Measurements from ENCODE around the gene SAE1. TPM values are rescaled to one million over a fixed set of nuclear protein-coding genes. Genes with fewer than 3 reads are reported as not detected.
"Not testable (repeated sequence)": the region's sequence is repeated elsewhere in the genome, so short reads cannot be mapped to it uniquely, and the experiment has no call there.

SAE1 gene
- total RNA-seq, 2 experiments from 2014 or later, result 154 to 157 TPM

DNA sequence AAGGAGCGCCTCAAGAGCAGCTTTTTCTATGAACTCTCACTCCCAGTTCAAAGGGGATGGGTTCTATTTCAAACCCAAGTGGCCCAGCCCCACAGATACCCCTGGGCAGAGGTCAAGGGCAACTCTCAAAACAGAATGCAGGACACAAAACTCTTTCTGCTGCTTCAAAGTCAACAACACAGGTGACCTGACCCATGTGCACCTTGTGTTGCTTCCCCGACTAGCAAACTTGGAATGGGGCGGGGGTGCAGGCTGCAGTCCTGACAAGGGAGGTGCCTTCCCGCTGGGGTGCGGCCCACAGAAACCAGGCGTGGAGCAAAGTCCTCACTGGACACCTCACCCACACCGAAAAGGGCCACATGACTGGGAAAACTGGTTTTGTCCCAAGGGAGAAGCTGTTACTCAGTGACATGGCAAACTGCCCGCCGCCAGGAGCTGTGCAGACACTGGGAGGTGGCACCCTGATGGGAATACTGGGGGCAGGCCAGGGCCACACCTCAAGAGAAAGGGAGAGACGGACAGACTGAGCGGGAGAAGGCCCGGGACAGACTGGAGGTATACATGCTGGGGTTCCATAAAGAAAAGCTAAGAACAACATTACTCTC is 34.4 kb upstream of the SAE1 start:
- no peaks in the 10 kb centered on the region for H3K27me3 Mint-ChIP-seq
- H3K9me3 Mint-ChIP-seq, result no peaks in the 10 kb centered on the region
- intact Hi-C loops (cut with micrococcal nuclease), result no loop called here
- H3K27ac Mint-ChIP-seq, result peak overlapping the region; percentile 98
- POLR2A ChIA-PET, result interaction anchor here (0.9 to 9.1 kb wide), 2 partner anchors 14 to 20 kb away, joined by 4 to 205 read pairs; partner anchors contain the start of gene ZC3H4
- H3K4me1 Mint-ChIP-seq (ENCODE audit: low read depth), result peaks cover 66% of the 10 kb centered on the region
- no peak overlapping the region for H3K4me3 Mint-ChIP-seq
- CTCF ChIA-PET, result interaction anchor here (0.7 to 3.7 kb wide), 11 partner anchors 8 to 312 kb away, joined by 3 to 26 read pairs (median 3); partner anchors contain the start of gene ZC3H4
- H3K36me3 Mint-ChIP-seq, result peaks cover 28% of the 10 kb centered on the region
- no peak for DNase-seq

DNA sequence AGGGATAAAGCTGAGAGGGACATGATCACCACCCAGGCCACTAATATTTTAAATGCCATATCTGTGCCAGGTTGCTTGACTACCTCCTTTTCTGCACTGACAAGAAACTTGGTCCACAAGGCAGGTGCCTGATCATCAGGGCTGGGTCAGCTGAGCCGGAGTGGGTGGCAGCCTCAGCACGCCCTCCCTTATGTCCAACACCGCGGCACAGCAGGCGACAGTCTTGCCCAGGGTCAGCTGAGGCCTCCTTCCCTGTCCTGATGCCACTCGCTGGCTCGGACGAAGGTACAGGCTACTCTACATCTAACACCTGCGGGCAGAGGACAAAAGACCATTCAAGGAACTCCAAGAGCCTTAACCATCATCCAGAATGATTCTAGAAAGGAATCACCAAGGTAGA is 33.9 kb upstream of the SAE1 start:
- no peaks in the 10 kb centered on the region for H3K27me3 Mint-ChIP-seq
- H3K36me3 Mint-ChIP-seq, result peaks cover 28% of the 10 kb centered on the region
- no peaks in the 10 kb centered on the region for H3K9me3 Mint-ChIP-seq
- peak overlapping the region; percentile 98 for H3K27ac Mint-ChIP-seq
- intact Hi-C loops (cut with micrococcal nuclease), result no loop called here
- ChIA-PET POLR2A (interaction anchor here (9.1 kb wide), 1 partner anchor 13 kb away, joined by 205 read pairs; the partner anchor contains the start of gene ZC3H4), CTCF (interaction anchor here (1.0 to 2.4 kb wide), 4 partner anchors 11 to 147 kb away, joined by 3 to 9 read pairs (median 4); no protein-coding TSS in a partner anchor)
- peaks cover 66% of the 10 kb centered on the region for H3K4me1 Mint-ChIP-seq (ENCODE audit: low read depth)
- H3K4me3 Mint-ChIP-seq, result no peak overlapping the region
- DNase-seq, result no peak

DNA sequence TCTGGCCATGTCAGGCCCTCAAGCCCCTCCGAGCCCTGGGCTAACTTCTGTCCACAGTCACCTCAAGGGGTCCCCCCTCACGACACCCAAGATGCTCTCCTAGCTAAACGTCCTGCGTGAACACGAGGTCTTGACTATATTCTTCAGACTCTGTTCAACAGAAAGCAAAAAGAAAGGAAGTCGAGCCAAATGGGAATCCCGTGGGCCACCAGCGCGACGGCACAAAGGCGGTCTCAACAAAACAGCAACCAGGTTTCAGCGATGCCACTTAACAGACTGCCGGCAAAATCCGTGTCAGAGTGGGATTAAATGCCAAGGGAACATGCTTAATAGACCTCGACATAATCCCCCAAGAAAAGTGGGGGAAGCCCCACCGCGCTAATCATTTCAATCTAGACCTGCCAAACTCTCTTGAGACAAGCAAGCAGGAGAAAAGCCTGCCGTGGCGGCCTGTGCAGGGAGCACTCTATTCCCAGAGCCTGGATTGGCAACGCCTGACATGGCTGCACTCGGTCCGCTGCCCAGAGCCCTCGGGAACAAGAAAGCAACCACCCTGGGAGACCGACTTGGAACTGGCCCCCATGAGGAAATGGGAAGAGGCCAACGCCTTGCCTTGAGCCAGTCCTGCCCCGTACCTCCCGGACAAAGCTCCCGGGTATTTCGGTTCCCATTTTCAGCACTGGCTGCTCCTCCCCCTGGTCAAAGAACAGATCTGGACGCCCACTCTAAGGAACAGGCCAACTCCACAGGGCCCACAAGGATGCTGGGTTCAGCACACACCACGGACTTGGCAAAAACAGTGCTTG is 33.0 kb upstream of the SAE1 start:
- no peaks in the 10 kb centered on the region for H3K9me3 Mint-ChIP-seq
- ChIA-PET CTCF (interaction anchor here (1.2 kb wide), 1 partner anchor 18 kb away, joined by 4 read pairs; no protein-coding TSS in a partner anchor), POLR2A (interaction anchor here (0.8 to 9.1 kb wide), 2 partner anchors 12 to 18 kb away, joined by 5 to 205 read pairs; partner anchors contain the start of gene ZC3H4)
- peaks cover 68% of the 10 kb centered on the region for H3K4me1 Mint-ChIP-seq (ENCODE audit: low read depth)
- H3K27me3 Mint-ChIP-seq, result no peaks in the 10 kb centered on the region
- DNase-seq, result no peak
- H3K36me3 Mint-ChIP-seq, result peaks cover 25% of the 10 kb centered on the region
- intact Hi-C loops (cut with micrococcal nuclease), result no loop called here
- peak overlapping the region; percentile 98 for H3K27ac Mint-ChIP-seq
- H3K4me3 Mint-ChIP-seq, result no peak overlapping the region

DNA sequence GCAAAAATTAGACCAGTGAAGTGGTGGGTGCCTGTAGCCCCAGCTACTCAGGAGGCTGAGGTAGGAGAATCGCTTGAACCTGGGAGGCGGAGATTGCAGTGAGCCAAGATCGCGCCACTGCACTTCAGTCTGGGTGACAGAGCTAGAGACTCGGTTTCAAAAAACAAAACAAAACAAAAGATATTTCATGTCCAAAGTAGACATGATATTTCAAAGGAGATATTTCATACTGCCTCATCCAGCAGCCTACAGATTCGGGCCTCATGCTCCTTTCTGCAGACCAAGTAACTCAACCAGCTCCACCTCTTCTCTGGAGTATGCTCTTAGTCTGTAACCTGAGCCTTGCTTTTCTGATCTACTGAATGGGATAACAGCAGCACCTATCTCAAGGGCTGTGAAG is 32.0 kb upstream of the SAE1 start:
- ChIA-PET CTCF (interaction anchor here (1.4 to 1.5 kb wide), 2 partner anchors 27 to 62 kb away, joined by 3 to 4 read pairs; no protein-coding TSS in a partner anchor), POLR2A (interaction anchor here (0.8 to 9.1 kb wide), 2 partner anchors 11 to 17 kb away, joined by 5 to 205 read pairs; partner anchors contain the start of gene ZC3H4)
- Mint-ChIP-seq H3K27me3 (no peaks in the 10 kb centered on the region), H3K36me3 (peaks cover 21% of the 10 kb centered on the region), H3K4me1 (ENCODE audit: low read depth) (peaks cover 70% of the 10 kb centered on the region), H3K4me3 (no peak overlapping the region), H3K9me3 (no peaks in the 10 kb centered on the region), H3K27ac (peak overlapping the region; percentile 45)
- intact Hi-C loops (cut with micrococcal nuclease), result no loop called here
- DNase-seq, result no peak

DNA sequence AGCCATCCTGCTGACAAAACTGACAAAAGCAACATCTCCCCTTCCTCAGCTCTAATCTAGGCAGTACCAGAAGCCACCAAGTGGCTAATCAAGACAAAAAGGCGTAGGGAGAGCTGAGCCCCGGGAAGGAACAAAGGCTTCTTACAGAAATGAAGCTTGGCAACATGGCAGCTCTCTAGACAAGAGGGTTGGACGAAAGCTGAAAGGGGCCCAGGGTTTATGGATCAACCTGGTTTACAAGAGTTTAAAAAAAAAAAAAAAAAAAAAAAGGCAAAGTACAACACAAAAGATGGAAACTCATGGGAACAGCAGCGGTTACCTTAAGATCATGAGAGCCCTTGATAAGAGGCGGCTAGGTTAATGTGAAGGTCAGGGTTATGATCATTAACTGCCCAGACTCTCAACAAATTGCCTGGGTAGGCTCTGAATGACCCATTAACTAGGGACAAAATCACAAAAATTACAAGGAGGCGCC is 31.0 kb upstream of the SAE1 start:
- Mint-ChIP-seq H3K9me3 (no peaks in the 10 kb centered on the region), H3K4me1 (ENCODE audit: low read depth) (peaks cover 62% of the 10 kb centered on the region), H3K27me3 (no peaks in the 10 kb centered on the region), H3K36me3 (peaks cover 13% of the 10 kb centered on the region), H3K27ac (no peak overlapping the region), H3K4me3 (no peak overlapping the region)
- DNase-seq, result no peak
- ChIA-PET POLR2A (interaction anchor here (9.1 kb wide), 1 partner anchor 10 kb away, joined by 205 read pairs; the partner anchor contains the start of gene ZC3H4), CTCF (interaction anchor here (0.6 to 1.5 kb wide), 4 partner anchors 14 to 63 kb away, joined by 3 to 4 read pairs (median 3); partner anchors contain the start of gene ZC3H4)
- intact Hi-C loops (cut with micrococcal nuclease), result no loop called here

DNA sequence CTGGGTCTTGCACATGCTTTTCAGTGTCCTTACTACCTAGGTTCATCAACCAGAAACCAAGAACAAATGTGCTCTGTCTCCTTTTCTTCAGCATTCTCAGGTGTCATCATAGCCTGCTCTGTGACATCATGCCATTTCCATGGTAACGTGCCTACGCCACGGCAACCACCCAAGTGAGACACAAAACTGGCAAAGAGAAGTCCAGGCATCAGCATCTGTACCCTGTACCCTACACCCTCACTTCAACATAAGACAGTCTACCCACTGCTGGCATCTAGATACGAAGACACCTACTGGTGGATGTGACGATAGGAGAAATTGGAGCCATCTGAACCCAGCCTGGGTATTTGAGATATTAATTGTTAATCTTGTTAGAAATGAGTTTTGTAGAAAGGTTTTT is 30.3 kb upstream of the SAE1 start:
- Mint-ChIP-seq H3K27me3 (no peaks in the 10 kb centered on the region), H3K27ac (peak overlapping the region; percentile 32), H3K4me3 (no peak overlapping the region), H3K9me3 (no peaks in the 10 kb centered on the region), H3K36me3 (peaks cover 11% of the 10 kb centered on the region), H3K4me1 (ENCODE audit: low read depth) (peaks cover 58% of the 10 kb centered on the region)
- POLR2A ChIA-PET, result no interaction called here
- peak; percentile 63 for DNase-seq
- CTCF ChIA-PET, result no interaction called here
- intact Hi-C loops (cut with micrococcal nuclease), result no loop called here

DNA sequence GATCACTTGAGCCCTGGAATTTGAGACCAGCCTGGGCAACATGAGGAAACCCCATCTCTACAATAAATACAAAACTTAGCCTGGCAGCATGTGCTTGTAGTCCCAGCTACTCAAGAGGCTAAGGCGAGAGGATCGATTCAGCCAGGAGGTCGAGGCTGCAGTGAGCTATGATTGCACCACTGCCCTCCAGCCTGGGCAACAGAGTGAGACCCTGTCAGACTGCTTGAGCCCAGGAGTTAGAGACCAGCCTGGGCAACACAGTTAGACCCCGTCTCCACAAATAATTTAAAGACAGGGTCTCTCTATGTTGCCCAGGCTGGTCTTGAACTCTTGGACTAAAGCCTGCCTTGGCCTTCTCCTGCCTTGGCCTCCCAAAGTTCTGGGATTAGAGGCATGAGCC is 29.5 kb upstream of the SAE1 start:
- H3K27me3 Mint-ChIP-seq; POLR2A ChIA-PET; intact Hi-C loops (cut with micrococcal nuclease); H3K9me3 Mint-ChIP-seq; DNase-seq; H3K27ac Mint-ChIP-seq; CTCF ChIA-PET; H3K4me3 Mint-ChIP-seq: not testable (repeated sequence)
- Mint-ChIP-seq H3K4me1 (ENCODE audit: low read depth) (peaks cover 58% of the 10 kb centered on the region), H3K36me3 (peaks cover 18% of the 10 kb centered on the region)

DNA sequence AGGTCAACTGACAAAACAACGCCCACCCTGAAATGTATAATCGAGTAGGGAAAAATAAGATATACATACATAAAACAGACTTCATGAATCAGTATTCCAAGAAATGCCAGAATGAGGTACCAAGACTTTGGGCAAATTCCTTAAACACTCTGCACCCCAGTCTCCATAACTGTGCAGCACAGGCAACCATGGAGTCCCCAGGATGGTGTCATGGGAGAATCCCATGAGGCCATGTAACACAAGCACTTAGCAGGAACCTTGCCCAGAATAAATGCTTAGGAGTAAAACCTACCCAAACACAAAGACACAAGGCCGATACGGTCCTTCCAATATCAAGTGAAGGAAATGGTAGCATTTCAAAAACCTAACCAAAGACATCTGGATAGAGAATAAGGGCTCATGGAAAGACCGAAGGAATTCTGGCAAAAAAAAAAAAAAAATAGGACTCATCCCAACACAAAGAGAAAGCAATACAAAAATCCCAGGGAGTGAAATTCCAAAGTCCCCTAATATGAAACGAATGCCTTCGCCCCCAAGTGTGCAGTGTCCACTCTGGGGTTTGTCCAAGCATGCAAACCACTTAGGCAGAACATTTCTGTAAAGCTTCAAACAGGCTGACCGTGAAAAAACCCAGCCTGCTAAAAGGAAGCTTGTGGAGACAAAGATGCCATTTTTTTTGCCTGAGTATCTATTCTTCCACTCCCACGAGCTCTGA is 28.1 kb upstream of the SAE1 start:
- Mint-ChIP-seq H3K27ac (no peak overlapping the region), H3K4me1 (ENCODE audit: low read depth) (peaks cover 58% of the 10 kb centered on the region), H3K4me3 (no peak overlapping the region), H3K9me3 (no peaks in the 10 kb centered on the region), H3K27me3 (no peaks in the 10 kb centered on the region), H3K36me3 (peaks cover 21% of the 10 kb centered on the region)
- ChIA-PET POLR2A (interaction anchor here (0.7 kb wide), 2 partner anchors 315 to 1644 kb away, joined by 3 to 7 read pairs; no protein-coding TSS in a partner anchor), CTCF (interaction anchor here (1.1 to 1.2 kb wide), 2 partner anchors 11 to 23 kb away, joined by 4 read pairs; partner anchors contain the start of gene ZC3H4)
- no peak for DNase-seq
- intact Hi-C loops (cut with micrococcal nuclease), result no loop called here

DNA sequence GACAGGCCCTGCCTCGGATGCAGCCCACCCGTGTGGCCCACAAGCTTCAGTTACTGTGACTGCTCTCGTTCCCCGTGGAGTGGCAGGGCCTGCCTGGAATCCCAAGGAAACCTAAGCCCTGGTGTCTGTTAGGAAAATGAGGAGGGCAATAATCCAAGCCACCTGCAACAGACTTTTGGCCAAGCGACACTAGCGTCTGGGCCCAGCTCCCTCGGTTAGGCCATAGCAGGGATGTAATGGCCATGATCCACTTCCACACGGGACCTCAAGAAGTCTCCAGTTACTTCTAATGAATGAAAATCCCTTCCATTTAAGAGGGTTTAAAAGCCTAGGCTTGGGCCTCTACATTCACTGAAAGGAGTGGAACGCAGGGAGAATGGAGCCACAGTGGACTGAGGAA is 26.0 kb upstream of the SAE1 start:
- Mint-ChIP-seq H3K4me3 (no peak overlapping the region), H3K27ac (no peak overlapping the region), H3K4me1 (ENCODE audit: low read depth) (peaks cover 68% of the 10 kb centered on the region), H3K9me3 (no peaks in the 10 kb centered on the region), H3K36me3 (peaks cover 41% of the 10 kb centered on the region), H3K27me3 (no peaks in the 10 kb centered on the region)
- intact Hi-C loops (cut with micrococcal nuclease), result no loop called here
- POLR2A ChIA-PET, result no interaction called here
- CTCF ChIA-PET, result interaction anchor here (0.9 kb wide), 1 partner anchor 9 kb away, joined by 3 read pairs; no protein-coding TSS in a partner anchor
- no peak for DNase-seq

DNA sequence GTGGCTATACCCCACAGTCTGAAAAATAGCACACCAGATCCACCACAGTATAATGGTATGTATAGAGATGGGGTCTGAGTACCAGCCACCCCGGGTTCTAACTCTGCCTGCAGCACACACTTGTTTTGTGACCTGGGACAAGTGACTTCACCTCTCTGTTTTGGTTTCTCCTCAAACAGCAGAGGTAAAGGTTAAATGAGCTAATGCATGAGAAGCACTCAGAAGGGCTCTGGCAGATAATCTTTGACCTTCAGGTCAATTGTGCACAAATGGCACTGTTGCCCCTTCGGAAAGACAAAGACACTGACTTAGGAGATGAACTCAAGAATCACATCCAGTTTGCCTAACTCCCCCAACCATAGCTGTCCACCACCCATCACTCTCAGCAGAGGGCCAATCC is 24.8 kb upstream of the SAE1 start:
- Mint-ChIP-seq H3K4me3 (peak overlapping the region; percentile 8), H3K27ac (peak overlapping the region; percentile 97), H3K27me3 (no peaks in the 10 kb centered on the region), H3K4me1 (ENCODE audit: low read depth) (peaks cover 66% of the 10 kb centered on the region), H3K9me3 (no peaks in the 10 kb centered on the region), H3K36me3 (peaks cover 53% of the 10 kb centered on the region)
- intact Hi-C loops (cut with micrococcal nuclease), result no loop called here
- CTCF ChIA-PET, result interaction anchor here (1.1 to 1.6 kb wide), 4 partner anchors 11 to 140 kb away, joined by 3 to 4 read pairs (median 3); no protein-coding TSS in a partner anchor
- POLR2A ChIA-PET, result interaction anchor here (9.4 kb wide), 1 partner anchor 10 kb away, joined by 205 read pairs; no protein-coding TSS in a partner anchor
- DNase-seq, result no peak

DNA sequence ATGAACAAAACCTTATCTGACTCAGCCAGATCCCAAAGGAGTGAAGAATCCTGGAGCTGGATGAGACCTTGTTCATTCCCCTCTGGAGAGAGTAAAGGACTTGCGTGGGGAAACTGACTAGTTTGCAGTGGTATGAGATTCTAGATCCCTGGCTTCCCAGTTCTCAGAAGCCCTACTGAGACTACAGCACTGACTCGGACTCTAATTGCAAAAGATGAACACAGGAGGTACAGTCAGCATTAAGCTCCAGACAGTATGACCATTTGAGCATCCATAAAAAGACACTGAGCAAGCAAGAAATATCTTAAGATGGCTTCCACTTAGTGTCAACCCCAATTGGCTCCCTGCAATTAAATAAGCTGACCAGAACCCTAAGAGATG is 23.8 kb upstream of the SAE1 start:
- H3K27ac Mint-ChIP-seq, result peak overlapping the region; percentile 97
- DNase-seq, result no peak
- CTCF ChIA-PET, result interaction anchor here (1.2 to 1.6 kb wide), 2 partner anchors 26 to 139 kb away, joined by 3 to 4 read pairs; no protein-coding TSS in a partner anchor
- peaks cover 65% of the 10 kb centered on the region for H3K4me1 Mint-ChIP-seq (ENCODE audit: low read depth)
- no peaks in the 10 kb centered on the region for H3K27me3 Mint-ChIP-seq
- peak overlapping the region; percentile 71 for H3K4me3 Mint-ChIP-seq
- peaks cover 62% of the 10 kb centered on the region for H3K36me3 Mint-ChIP-seq
- intact Hi-C loops (cut with micrococcal nuclease), result loop anchor here (1.0 kb wide), 1 partner anchor 12 kb away; no protein-coding TSS in a partner anchor
- POLR2A ChIA-PET, result interaction anchor here (0.9 to 9.4 kb wide), 2 partner anchors 11 to 321 kb away, joined by 3 to 205 read pairs; no protein-coding TSS in a partner anchor
- no peaks in the 10 kb centered on the region for H3K9me3 Mint-ChIP-seq

Data from activated CD4-positive, alpha-beta memory T cell treated with anti-CD3 and anti-CD28 coated beads for 36 hours (primary cell).